NB4 (cell line): ENCODE results near the gene ZNF816.
"Not testable (repeated sequence)": the region's sequence is repeated elsewhere in the genome, so short reads cannot be mapped to it uniquely, and the experiment has no call there.

ENCODE experiments used
- POLR2A ChIP-seq: IDR thresholded peaks from 2 replicates; pipeline ENCODE4 v1.6.1; 2011; ENCODE audit warnings: mild to moderate bottlenecking; ENCODE audit not compliant: insufficient read length; ENCODE audit errors: extremely low read depth
- TF ChIP-seq, protein P1 (sequence below): IDR thresholded peaks from one replicate; pipeline ENCODE4 v1.5.1; 2012; ENCODE audit warnings: low read depth, low read length

GRCh38 chr19:52983167-52983566 lies 20.5 kb upstream of the ZNF816 start:
- TF ChIP-seq, protein P1, sequence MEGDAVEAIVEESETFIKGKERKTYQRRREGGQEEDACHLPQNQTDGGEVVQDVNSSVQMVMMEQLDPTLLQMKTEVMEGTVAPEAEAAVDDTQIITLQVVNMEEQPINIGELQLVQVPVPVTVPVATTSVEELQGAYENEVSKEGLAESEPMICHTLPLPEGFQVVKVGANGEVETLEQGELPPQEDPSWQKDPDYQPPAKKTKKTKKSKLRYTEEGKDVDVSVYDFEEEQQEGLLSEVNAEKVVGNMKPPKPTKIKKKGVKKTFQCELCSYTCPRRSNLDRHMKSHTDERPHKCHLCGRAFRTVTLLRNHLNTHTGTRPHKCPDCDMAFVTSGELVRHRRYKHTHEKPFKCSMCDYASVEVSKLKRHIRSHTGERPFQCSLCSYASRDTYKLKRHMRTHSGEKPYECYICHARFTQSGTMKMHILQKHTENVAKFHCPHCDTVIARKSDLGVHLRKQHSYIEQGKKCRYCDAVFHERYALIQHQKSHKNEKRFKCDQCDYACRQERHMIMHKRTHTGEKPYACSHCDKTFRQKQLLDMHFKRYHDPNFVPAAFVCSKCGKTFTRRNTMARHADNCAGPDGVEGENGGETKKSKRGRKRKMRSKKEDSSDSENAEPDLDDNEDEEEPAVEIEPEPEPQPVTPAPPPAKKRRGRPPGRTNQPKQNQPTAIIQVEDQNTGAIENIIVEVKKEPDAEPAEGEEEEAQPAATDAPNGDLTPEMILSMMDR = not testable (repeated sequence)
- TF ChIP-seq POLR2A = not testable (repeated sequence)
